Measurements from ENCODE around the gene CCDC167.
A peak's percentile ranks its signal among the peaks of the same experiment; 100 is the strongest.

Gene CCDC167

GRCh38 chr6:37487591-37488380 is 11.9 kb downstream of the CCDC167 start:
- DNase-seq, result no peak

- DNase-seq, result no peak
These were observed 13.4 kb downstream of the CCDC167 start for GRCh38 chr6:37486121-37486839.

- DNase-seq, result no peak
These were observed 14.4 kb downstream of the CCDC167 start for GRCh38 chr6:37485291-37485702.

- no peak for DNase-seq
These were observed 14.9 kb downstream of the CCDC167 start for GRCh38 chr6:37484786-37485170.

- DNase-seq, result peak; percentile 73
These were observed 15.5 kb downstream of the CCDC167 start for GRCh38 chr6:37483917-37484785.

- no peak for DNase-seq
These were observed 16.3 kb downstream of the CCDC167 start for GRCh38 chr6:37483252-37483901.

GRCh38 chr6:37482606-37483251 is 17.0 kb downstream of the CCDC167 start:
- DNase-seq, result no peak

- no peak for DNase-seq
These were observed 17.7 kb downstream of the CCDC167 start for GRCh38 chr6:37481711-37482605.

GRCh38 chr6:37480951-37481534 is 18.6 kb downstream of the CCDC167 start:
- DNase-seq, result no peak

- no peak for DNase-seq
These were observed 19.5 kb downstream of the CCDC167 start for GRCh38 chr6:37480118-37480736.

GRCh38 chr6:37479266-37479854 is 20.3 kb downstream of the CCDC167 start:
- no peak for DNase-seq

- DNase-seq, result no peak
These were observed 20.9 kb downstream of the CCDC167 start for GRCh38 chr6:37478827-37479226.

- no peak for DNase-seq
These were observed 21.8 kb downstream of the CCDC167 start for GRCh38 chr6:37477656-37478435.

- DNase-seq, result no peak
These were observed 22.5 kb downstream of the CCDC167 start for GRCh38 chr6:37477191-37477590.

GRCh38 chr6:37474316-37474715 is 25.4 kb downstream of the CCDC167 start:
- DNase-seq, result no peak

- DNase-seq, result no peak
These were observed 26.2 kb downstream of the CCDC167 start for GRCh38 chr6:37473364-37474095.

GRCh38 chr6:37467718-37468117 is 32.0 kb downstream of the CCDC167 start:
- no peak for DNase-seq

- no peak for DNase-seq
These were observed 36.6 kb downstream of the CCDC167 start for GRCh38 chr6:37463110-37463509.

Data from central memory CD4-positive, alpha-beta T cell (primary cell).